ENCODE measurements around the gene DLX5.

The DLX5 gene

DNA sequence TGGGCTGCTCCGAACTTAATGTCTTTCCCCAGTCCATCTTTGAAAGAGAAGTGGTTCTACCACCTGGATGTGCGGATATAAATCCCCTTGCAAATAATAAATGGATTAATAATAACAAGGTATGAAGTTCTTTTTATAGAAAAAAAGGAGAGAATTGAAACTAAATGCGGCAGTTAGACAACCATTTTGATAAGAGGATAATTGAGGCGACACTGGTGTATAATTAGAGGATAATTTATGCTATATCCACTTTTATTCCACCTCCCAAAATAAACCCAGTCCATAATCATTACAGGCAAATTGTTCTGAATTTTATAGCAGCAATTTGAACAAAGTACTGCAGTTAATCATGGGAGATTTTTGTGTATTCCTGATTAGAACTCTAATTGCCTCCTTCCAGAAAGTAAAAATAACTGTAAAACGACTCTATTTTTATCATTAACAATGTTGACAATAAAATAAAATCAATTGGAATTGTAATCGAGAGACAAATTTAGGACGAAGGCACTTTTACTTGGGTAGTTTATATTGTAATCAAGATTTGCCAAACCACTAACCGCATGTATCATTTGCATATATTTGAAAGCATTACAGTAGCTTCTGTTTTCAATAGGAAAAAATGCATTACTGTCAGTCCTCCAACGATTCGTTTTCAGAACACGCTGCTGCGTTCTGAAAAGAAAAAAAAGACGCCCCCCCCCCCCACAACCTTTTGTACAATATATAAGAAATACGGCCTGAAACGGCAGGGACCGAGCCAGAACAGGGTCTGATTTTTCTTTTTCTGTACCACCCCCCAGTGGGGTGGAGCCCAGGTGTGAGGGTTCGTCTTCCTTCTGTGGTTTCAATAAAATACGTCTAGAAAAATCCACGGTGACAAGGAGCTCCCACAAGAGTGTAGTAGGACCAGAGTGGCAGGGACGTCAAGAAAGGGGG lies 20.1 kb downstream of the DLX5 start:
- DNase-seq, result no peak

DNA sequence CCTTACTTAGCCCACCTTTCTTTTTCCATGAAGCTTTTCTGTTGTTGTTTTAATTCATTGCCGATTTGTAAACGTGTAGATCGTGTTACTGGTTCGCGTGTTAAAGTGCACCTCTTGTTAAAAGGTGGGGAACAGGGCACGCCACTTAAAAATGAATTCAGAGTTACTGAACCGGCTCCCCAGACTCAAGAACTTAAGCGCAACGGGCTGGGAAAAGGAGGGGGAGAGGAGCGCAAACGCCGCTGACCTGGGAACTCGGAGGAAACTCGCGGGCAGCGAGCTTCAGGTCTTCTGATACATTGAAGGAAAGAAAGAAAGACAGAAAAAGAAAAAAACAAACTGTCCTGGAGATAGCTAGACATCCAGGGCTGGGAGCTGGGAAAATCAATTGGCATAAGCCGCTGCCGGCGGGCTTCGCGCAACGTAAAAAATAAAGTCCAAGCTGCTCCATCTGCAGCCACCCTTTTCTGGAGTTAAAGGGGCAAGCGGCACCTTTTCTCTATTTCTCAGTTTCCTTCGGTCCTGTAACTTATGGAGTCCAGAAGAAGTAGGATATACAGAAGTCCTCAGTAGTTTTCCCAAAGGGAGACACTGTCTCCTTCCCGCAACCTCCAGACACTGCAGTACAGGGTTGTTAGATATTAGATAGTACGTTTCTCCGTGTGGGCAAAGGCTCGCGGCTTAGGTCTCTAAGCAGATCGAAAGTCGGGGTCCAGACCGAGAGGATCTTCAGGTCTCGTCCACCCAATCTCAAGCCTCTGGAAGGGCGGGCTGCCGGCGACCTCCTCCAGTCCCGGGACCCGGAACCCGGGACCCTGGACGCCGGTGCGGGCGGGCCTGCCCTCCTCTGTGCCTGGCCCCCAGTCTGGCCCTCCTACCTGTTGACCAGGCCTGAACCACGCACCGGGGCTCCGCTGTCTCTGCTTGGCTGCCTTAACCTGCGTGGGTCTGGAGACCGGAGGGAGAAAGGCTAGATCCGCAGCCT lies 21.1 kb downstream of the DLX5 start:
- peak; percentile 67 for DNase-seq

DNA sequence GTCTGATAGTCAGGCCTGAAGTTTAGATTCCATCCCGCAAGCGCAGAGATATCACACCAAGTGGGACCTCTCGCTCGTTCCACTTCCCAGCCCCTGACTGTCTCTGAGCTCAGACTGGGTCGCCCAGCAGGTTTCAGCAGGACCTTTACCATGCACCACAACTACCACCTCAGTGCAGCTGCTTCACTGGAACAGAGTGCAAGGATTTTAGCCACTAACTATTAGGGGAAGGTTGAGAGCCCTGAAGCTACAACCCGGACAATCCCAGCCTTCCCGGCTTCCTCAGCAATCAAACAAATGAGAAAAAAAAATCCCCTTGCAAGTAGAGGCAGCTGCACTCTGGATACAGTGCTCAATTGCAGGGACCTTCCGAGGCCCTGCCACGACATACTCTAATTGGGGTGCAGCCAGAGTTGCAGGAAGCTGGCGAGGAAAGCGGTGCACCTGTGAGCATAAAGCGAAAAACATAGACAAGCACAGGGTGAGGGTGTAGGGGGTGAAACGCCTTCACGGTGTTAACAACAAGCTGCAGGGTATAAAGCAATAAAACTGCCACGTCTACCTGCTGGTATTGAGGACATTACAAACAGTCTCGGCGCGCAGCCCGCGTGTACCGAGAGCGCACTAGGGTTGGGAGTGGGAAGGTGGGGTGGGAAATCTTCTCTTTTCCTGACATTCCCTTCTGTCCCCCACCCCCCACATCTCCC lies 21.9 kb downstream of the DLX5 start:
- DNase-seq, result peak; percentile 67

DNA sequence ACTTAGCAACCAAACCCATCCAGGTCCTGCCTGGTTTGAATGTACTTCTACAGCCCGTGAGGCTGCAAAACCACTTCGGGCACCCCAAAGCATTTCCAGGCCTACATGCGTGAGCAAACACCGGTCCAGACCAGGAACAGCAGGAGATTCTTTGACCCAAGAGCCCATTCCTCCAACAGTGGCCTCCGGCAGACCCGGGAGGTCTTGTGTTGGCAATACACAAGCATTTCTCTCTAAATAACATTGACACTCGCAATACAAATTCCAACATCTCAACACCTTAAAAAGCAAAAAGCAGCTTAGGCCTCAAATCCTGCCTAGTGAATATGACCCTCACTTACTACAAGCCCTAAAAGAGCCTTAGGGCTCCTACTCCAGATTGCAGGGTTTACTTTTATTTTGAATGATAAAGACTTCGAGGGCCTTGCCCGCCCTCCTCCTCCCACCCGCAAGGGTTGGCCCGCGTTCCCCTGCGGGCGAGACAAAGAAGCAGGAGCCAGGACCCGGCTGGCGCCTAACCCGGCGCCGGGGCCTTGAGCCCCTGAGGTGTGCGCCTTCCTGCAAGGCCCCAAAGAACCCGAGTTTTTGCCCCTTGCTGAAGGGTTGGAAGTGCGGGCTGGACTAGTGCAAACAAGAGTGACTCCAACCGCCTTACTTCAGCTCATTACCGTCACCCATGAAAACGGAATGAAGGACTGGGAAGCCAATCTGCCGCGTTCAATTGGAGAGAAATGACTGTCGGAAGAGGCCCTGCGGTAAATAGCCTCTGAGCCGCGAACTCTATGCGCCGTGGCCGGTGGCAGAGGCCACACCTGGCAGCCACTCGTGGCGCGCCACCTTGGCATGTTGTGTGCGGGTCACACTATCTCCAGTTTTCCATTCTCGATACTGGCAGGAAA lies 22.7 kb downstream of the DLX5 start:
- DNase-seq, result no peak

DNA sequence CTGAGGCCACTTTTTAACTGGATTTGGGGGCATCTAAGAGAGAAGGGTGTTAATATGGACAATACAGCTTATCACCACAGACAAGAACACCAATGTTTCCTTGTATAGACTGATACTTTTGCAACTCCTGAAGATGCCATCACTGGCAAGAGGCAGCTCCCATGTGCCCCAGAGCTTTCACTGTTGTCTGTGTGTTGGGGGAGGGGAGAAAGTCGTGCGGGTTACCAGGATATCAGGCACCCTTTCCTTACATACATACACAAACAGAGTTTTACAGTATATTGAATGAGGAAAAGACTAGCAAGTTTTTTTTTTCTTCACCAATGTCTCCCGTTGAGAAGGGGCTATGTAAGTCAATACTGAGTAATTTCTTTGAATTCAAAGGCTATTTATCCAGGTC lies 23.4 kb downstream of the DLX5 start:
- no peak for DNase-seq

DNA sequence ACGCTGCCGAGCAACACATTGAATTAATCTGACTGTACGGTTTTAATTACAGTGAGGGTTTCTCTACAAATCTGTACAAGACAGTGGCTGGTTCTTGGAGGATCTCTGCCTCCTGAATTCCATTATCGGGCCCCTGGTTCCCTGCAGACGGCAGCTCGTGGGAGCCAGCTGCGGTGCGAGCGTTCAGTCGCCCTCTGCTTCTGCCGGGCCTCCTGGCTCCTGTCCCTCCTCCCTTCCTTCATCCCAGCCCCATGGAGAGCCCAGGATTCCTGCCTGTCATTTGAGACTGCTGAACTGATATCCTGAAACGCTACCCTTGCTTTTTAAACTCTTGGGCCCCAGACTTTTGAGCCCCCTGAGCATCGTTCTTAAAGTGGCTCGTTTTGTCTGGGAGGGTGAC lies 25.9 kb downstream of the DLX5 start:
- no peak for DNase-seq

DNA sequence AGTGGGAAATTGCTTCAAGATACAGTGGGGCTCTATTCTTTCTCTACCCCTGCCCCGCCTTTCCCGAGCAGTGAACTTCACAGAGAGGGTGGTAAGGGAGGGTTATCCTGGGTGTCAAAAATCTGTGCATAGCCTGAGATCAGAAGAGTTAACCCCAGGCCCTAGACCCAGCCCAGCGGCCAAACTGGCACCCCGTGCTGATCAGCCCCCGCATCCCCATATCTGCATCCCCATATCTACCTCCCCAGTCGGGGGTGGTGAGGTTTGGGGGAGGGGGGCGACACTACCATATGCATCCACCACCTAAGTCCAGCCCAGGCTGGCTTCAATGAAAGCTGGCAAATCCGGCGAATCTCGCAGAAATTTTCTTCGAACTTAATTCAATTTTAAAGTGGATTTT lies 26.3 kb downstream of the DLX5 start:
- no peak for DNase-seq

DNA sequence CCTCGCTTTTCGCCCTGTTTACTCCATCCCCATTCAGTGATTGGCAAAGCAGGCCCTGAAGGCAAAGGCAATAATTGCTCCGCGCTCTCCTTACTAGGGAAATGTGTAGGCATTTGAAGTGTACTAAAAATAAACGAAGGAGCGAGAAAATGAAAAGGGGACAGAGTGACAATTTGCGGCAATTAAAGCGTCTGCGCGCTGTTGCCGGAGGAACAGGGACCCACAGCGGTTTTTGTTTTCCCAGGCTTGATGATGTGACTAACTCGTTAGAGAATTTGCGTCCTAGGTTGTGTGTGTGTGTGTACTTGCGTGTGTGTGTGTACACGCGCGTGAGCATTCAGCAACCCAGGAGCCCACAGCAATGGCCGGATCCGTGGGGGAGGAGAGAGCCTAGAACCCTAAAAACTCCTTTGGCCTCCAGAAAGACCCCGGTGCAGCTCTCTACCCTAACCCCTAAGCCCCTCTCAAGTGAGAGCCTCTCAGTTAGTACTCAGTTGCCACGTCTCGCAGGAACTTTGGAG lies 27.1 kb downstream of the DLX5 start:
- no peak for DNase-seq

DNA sequence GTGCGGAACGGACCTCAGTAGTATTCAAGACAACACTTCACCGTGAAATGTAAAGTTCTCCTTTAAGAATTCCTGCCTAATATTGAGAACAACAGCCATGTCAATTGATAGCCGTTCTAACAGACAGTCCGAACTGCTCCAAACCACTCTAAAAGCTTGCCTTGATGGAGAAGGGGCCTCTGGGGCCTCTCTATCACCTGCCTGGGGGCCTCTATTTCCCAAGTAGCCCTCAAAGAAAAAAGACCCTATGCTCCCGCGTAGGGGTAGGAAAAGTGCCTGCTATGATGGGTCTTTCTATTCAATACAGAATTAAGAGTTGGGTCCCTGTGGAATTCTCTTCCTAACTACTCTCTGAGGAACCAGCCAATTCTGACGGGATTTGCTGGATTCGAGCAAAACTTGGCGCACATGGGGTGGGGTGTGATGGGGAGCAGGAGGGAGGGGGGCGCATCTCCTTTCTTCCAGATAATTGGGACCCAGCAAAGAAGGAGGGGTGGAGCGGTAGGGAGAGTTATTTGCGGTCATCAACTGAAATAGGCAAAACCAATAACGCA lies 27.6 kb downstream of the DLX5 start:
- no peak for DNase-seq

DNA sequence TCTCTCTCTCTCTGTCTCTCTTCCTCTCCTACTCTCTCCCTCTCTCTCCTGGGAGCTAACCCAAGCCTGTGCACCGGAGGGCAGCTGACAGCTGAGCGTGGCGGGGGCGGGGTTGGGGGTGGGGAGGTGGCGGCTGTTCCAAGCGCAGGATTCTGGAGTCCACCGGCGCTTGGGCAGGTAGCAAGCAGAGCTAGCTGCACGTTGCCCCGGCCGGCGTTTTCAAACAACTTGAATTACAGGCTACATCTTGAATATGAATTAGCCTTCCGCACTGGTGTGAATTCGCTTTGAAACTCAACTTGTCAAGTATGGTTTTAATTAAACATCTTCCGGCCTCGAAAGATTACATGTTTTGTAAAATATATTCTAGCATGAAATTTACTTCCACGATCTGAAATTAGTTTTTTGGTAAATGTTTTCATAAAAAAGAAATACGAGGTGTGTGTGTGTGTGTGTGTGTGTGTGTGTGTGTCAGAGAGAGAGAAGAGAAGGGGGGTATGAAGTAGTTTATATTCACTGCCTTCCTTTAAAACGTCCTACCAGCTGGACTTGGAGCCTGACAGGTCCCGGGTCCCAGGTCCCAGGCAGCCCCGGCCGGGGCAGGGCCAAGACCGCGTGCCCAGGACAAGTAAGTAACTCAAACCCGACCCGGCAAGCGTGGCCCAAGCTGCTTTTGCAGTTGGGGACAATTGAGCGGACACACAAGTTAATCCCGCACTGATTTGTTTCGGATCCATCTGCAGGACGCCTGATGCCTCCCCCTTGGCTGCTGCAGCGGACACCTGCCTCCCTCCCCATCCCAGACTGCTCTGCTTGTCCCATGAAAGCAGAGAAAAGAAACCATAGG lies 28.3 kb downstream of the DLX5 start:
- no peak for DNase-seq

DNA sequence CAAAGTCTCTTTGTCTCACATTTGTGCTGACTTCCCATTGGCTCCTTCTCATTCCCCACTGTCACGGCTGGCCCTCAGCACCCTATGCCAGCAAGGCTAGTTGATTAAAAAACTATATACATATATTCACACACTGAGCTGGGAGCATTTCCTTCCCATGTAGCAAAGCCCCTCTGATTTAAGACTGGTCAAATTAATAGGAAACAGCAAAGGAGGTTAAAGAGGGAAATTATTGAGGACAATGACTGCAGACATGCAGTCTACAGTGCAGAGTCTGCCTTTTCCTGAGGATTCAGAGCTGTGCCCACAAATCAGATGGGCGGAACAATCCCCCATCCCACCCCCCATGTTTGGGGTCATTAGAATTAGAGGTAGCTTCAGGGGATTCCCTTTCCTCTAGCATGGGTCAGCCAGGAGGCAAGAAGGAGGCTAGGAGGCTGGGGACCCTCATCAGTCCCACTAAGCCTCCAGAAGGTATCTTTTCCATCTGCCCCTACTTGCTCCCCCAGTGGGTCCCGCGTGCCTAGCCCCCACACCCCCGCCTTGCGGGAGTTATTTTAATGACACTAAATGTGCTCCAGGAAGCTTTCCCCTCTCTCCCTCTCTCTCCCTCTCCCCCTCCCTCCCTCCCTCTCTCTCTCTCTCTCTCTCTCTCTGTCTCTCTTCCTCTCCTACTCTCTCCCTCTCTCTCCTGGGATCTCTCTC lies 29.1 kb downstream of the DLX5 start:
- DNase-seq, result no peak

DNA sequence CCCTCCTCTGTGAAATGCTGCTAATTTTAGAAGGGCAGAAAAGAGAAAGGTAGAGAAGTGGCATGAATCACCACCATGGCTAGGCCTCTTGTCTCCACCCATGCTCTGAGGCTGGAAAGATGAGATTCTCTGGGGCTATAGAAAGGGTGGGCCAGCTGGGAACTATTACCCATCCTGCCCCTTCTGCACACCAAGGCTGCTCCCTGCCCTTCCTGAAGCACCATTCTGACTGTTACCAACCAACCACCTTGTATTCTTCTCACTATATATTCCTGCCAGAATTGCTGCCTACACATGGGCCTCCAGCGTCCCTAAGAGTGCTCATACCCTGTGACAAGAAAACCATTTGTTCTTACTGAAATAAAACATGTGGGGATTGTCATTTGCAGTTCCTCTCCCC lies 30.7 kb downstream of the DLX5 start:
- DNase-seq, result no peak

DNA sequence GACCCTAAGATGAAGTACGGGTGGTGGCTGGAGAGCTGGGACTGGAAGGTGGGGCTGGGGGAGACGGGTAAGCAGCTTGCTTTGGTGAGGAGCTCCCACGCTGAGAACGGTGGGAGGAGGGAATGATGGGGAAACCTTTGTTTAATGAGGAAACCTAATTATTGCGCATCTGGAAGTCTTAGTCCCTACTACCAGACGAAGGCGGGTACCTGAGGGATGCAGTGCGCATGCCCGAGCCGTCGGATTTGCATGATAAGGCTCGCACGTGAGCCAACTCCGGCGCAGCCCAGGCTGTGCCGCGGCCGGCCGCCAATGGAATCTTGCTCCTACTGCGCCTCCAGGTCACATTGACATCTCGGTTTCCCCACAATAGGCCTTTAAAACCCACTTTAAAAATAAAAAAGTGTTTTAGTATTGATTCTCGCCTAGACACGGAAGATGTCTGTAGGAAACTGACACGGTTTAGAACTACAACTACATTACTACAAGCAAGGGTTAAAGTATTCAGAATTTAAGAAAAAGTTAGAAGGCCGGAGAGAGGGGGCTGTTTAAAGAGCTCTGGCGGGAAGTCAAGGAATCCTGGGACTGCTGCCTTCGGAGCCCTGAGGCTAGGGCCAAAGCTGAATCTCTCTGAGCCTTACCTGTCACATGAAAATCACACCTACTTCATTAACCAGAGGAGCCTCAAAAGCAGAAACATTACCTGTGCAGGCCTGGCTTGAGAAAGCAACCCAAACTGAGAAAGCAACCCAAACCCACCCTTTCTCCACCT lies 31.4 kb downstream of the DLX5 start:
- no peak for DNase-seq

DNA sequence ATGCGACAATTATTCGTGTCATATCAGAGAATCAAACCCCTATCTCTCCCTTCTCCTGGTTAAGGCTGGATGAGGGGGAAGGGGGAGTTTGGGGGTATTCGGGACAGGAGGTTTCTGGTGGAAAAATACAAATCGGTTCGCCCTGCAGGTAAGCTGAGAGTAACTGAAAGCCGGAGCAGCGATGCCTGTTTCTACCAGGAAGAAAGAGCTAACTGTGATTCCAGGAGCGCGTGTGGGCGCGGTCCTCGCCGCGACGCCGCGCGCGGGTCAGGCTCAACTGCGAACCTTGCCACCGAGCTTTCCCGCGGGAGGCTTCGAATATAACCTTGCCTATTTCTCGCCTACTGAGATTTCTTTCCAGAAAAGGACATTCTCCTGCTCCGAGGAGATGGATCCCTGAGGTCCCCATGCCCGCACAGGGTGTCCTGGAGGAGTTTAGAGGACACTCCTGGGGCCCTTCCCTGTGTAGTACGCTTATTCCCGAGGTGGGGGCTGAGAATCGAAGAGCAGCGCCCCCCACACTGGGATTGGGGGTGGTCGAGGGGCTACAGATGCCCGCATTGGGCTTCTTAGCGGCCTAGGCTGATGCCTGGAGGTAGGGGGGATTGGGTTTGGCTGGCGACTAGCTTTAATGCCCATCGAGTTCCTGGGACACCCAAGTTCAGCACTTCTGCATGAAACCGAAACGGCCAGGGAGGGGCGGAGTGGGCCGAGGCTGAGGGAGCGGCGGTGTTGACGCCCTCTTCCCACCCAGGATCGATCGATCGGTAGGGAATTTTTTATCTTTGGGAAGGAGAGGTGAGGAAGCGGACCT lies 32.2 kb downstream of the DLX5 start:
- no peak for DNase-seq

DNA sequence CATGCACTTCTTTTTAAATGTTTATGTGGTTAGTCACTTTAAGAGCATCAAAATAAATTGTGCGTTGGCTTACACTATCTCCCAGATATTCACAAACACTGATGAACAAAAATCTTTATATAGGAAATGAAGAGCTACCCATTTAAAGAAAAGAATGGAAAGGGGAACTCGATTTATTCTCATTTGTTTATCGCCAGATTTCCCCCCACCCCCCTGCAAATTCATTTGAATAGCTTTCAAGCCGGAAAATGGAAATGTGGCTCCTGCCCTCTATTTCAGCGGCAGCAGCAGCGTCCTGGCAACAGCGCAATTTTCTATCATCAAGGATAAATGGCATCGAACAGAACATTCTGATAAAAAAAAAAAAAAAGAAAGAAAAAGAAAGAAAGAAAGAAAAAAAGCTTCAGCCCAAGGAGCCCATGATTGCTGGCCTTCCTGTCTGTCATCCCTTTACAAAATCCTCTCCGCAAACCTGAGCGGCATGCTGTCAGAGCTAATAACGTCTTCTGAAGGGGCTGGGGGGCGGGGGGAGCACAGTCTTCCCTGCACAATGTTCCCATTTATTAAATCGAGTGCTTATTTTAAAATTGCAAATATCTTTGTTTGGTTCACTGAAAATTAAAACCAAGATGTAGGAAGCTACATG lies 33.0 kb downstream of the DLX5 start:
- DNase-seq, result no peak

DNA sequence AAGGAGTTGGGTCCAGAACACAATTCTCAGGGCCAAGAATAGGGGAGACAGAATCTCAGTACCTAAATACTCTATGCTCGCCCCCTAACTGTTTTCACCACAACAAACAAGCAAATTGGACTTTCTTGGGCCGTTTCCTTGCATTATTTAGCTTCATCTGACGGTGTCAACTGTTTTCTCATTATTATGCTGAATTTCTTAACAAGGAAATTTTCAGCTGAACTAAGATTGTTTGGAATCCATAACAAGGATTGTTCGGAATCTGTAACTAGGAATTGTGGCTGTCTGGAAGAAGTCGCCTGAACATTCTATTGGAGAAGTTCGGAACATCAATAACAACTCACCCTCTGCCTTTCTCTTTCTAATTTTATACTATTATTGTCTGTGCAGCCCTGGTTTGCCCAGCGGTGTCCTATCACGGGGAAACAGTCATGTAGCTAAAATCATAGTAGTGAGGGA lies 34.7 kb downstream of the DLX5 start:
- no peak for DNase-seq

DNA sequence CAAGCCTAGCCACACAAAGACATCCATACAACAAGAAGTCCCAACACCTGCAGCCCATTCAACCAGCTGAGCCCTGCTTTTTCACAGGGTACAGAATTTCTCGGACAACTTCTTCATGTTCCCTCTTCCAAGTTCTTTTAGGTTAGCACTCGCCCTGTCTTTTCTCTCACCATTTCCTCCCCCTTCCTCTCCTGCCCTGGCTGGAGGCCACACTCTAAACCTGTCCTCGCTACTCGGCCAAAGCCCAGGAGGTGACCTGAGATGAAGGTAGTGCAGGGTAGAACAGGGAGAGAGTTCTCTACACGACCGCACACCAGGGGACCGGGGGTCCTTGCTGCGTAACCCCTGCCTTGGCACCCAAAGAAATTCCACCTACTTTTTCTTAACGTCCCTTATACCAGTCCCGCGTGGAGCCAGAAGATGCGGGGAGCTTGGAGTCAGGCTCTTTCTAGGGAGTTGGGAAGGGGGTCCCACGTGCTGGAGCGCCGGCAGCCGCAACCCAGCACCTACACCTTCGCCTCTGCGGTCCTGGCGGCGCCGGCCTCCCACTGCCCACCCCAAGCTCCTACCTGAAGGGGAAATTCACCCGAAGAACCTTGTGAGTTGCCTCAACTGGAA lies 35.3 kb downstream of the DLX5 start:
- no peak for DNase-seq

All from DMS79 (cell line).